Retinal pigment epithelial cell (primary cell): ENCODE measurements around the gene SHISA9.

Experiments
- DNase-seq: peaks from one replicate; pipeline ENCODE4 v3.0.0-alpha.2; 2010; ENCODE audit warnings: low read depth
- H3K4me3 ChIP-seq: 2 replicates; pipeline ENCODE4 v1.5.1; 2011; ENCODE audit warnings: mild to moderate bottlenecking, low read length, control low read depth, moderate library complexity
- TF ChIP-seq, protein P1 (sequence below): conservative IDR thresholded peaks from 2 replicates; pipeline ENCODE4 v1.5.1; 2011; ENCODE audit warnings: low read depth, low read length, control low read depth, inconsistent platforms

SHISA9 gene

GRCh38 chr16:13013043-13013442 lies 111.6 kb downstream of the SHISA9 start:
- TF ChIP-seq, protein P1, sequence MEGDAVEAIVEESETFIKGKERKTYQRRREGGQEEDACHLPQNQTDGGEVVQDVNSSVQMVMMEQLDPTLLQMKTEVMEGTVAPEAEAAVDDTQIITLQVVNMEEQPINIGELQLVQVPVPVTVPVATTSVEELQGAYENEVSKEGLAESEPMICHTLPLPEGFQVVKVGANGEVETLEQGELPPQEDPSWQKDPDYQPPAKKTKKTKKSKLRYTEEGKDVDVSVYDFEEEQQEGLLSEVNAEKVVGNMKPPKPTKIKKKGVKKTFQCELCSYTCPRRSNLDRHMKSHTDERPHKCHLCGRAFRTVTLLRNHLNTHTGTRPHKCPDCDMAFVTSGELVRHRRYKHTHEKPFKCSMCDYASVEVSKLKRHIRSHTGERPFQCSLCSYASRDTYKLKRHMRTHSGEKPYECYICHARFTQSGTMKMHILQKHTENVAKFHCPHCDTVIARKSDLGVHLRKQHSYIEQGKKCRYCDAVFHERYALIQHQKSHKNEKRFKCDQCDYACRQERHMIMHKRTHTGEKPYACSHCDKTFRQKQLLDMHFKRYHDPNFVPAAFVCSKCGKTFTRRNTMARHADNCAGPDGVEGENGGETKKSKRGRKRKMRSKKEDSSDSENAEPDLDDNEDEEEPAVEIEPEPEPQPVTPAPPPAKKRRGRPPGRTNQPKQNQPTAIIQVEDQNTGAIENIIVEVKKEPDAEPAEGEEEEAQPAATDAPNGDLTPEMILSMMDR = no peak

DNA sequence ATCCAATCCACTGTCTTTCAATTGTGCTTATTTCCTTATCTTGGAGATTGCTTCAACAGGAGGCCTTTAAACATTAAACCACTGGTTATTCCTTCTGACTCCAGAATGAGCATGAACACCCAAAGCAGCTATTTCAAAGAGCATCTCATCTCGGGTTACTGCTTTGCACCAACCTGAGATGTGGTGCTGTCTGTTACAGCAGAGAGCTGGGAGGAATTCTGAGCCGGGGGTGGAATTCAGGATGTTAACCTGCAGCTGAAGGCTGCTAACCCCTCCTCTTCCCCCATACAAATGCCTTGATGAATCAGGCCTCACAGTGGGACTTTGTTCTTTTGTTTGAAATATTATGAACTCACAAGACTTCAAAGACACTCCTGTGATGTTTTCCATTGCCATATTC lies 113.1 kb downstream of the SHISA9 start:
- no peak for DNase-seq
- H3K4me3 ChIP-seq = no peak overlapping the region
- TF ChIP-seq, protein P1 = no peak

More at GRCh38 chr16:13013043-13013442, 111.6 kb downstream of the SHISA9 start:
- no peak overlapping the region for H3K4me3 ChIP-seq
- DNase-seq = no peak

DNA sequence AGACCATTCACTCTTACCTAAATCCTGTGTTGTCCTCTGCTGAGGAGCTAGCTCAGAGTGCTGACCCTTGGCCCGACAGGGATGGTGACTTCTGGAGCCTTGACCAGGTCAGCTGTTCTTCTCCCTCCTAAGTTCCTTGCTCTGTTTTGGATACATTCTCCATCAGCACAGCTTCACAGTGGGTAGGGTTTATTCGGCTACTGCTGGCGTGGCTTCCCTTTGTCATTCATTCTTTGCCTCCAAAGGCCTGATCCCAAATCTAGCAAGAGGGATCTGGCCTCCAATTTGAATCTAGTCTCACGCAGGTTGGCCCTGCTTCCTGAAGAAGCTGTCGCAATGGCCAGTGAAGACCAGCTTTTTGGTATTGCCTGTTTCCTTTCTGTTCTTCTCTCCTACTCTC lies 116.6 kb downstream of the SHISA9 start:
- TF ChIP-seq, protein P1 = no peak
- no peak for DNase-seq
- H3K4me3 ChIP-seq = no peak overlapping the region

GRCh38 chr16:13021996-13022395 lies 120.6 kb downstream of the SHISA9 start:
- DNase-seq = peak; percentile 6
- TF ChIP-seq, protein P1 = no peak
- H3K4me3 ChIP-seq = no peak overlapping the region

DNA sequence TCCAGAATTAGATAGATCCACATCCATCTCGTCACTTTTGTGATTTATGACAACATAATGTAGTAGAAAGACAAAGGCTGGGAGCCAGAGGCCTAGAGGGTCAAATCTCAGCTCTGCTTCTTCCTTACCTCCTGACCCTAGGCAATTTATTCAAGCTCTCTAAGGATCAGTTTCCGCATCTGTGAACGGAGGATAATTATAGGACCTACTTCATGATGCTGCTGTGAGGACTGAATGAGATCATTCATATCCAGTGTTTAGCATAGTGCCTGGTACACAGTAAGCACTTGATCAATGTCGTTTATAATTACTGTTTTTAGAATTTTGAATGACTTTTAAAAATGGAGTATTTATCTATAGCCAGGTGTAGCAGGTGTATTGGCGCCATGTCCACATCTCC lies 128.4 kb downstream of the SHISA9 start:
- TF ChIP-seq, protein P1 = no peak
- H3K4me3 ChIP-seq = no peak overlapping the region
- no peak for DNase-seq

DNA sequence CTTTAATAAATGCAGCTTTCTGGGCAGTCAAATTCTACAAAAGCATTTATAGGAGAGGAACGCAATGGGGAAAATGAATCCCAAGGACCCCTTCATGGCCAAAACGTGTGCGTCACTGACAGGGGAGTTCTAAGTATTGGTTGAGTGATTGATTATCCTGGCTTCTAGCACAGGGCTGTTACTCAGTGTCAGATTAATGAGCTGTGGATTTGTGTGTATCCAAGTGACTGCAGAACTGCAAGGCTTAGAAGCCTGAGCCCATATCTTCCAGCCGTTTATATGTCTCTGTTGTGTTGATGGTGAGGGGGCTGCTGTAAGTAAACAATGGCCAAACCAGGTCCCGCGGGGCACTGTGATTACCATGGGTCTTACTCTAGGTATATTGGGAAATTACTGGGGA lies 129.4 kb downstream of the SHISA9 start:
- TF ChIP-seq, protein P1 = no peak
- H3K4me3 ChIP-seq = no peak overlapping the region
- DNase-seq = no peak

GRCh38 chr16:13032911-13033310 lies 131.5 kb downstream of the SHISA9 start:
- TF ChIP-seq, protein P1 = no peak
- no peak for DNase-seq

More at GRCh38 chr16:13032911-13033310, 131.5 kb downstream of the SHISA9 start:
- no peak overlapping the region for H3K4me3 ChIP-seq
